ENCODE measurements around the gene OR14I1.

DNA sequence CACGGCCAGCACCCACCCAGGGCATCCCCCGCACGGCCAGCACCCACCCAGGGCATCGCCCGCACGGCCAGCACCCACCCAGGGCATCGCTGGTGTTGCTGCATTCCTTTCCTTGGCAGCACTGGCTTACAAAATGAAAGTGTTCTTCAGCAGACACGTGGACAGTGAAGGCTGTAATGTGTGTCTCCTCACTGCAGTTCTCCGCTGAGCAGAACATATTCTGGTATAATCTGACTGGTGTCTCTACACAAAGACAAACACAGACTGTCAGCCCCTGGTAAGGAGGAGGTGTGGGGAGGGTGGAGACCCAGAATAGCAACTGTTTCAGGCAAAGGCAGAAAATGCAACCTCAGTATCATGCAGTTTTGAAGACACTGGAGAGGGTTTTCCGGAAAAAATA lies 45.6 kb upstream of the OR14I1 start:
- TF ChIP-seq, protein P1, sequence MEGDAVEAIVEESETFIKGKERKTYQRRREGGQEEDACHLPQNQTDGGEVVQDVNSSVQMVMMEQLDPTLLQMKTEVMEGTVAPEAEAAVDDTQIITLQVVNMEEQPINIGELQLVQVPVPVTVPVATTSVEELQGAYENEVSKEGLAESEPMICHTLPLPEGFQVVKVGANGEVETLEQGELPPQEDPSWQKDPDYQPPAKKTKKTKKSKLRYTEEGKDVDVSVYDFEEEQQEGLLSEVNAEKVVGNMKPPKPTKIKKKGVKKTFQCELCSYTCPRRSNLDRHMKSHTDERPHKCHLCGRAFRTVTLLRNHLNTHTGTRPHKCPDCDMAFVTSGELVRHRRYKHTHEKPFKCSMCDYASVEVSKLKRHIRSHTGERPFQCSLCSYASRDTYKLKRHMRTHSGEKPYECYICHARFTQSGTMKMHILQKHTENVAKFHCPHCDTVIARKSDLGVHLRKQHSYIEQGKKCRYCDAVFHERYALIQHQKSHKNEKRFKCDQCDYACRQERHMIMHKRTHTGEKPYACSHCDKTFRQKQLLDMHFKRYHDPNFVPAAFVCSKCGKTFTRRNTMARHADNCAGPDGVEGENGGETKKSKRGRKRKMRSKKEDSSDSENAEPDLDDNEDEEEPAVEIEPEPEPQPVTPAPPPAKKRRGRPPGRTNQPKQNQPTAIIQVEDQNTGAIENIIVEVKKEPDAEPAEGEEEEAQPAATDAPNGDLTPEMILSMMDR (IDR thresholded peaks at IDR 0.05) = no peak
- TF ChIP-seq POLR2A (IDR thresholded peaks at IDR 0.05) (no peak), EP300 (IDR thresholded peaks at IDR 0.05) (no peak)

All from ovary (tissue), 3 donors.